IMR-90 (cell line): ENCODE results near the gene ANK2. TPM values are rescaled to one million over a fixed set of nuclear protein-coding genes. Genes with fewer than 3 reads are reported as not detected.

Experiments used
- ATAC-seq: fragments of 200-7000 bp; cut with Tn5 transposase; 2 replicates; pipeline ENCODE4 v1.9.1; 2020; ENCODE audit warnings: low read depth, mild to moderate bottlenecking, moderate library complexity
- BruUV-seq: library from RNA; stranded (reverse); fragments of 400-500 nt; replicated peaks from 2 replicates; lab custom pipeline; 2021; lab: Mats Ljungman, UMichigan
- CTCF ChIA-PET: fragments of 300-600 bp; formaldehyde crosslinking; extraction: SDS; loops from one replicate; lab custom pipeline; 2021; ENCODE audit warnings: antibody characterized with exemption; lab: Yijun Ruan, JAX
- POLR2A ChIA-PET: fragments of 300-600 bp; sonication (Branson Sonifier 250); formaldehyde crosslinking; loops from one replicate; lab custom pipeline; 2022; ENCODE audit warnings: antibody characterized with exemption; ENCODE audit not compliant: unreplicated experiment; lab: Charles Lee
- DNase-seq: peaks from one replicate; pipeline ENCODE4 v3.0.0; 2013
- H2AFZ ChIP-seq: replicated peaks from 2 replicates; pipeline ENCODE3; 2013; ENCODE audit warnings: low read length, mild to moderate bottlenecking; ENCODE audit not compliant: poor library complexity
- H2AK5ac ChIP-seq: 2 replicates; pipeline ENCODE4 v1.6.1; 2013; ENCODE audit warnings: low read depth, low read length, inconsistent platforms
- H2AK9ac ChIP-seq: replicated peaks from 2 replicates; pipeline ENCODE3; 2013; ENCODE audit warnings: mild to moderate bottlenecking, low read depth, low read length, moderate library complexity; ENCODE audit not compliant: poor library complexity
- H2BK120ac ChIP-seq: 2 replicates; pipeline ENCODE4 v1.6.1; 2013; ENCODE audit warnings: low read depth, low read length, inconsistent platforms
- H2BK15ac ChIP-seq: 3 replicates; pipeline ENCODE4 v1.6.1; 2013; ENCODE audit warnings: low read depth, low read length, inconsistent platforms
- H2BK20ac ChIP-seq: 2 replicates; pipeline ENCODE4 v1.6.1; 2013; ENCODE audit warnings: low read depth, mild to moderate bottlenecking, inconsistent platforms, low read length, moderate library complexity
- H2BK5ac ChIP-seq: 2 replicates; pipeline ENCODE4 v1.6.1; 2013; ENCODE audit warnings: mild to moderate bottlenecking, low read depth, low read length, inconsistent platforms; ENCODE audit not compliant: poor library complexity, severe bottlenecking
- H3K14ac ChIP-seq: replicated peaks from 2 replicates; pipeline ENCODE4 v1.6.1; 2013; ENCODE audit warnings: low read depth, low read length, inconsistent platforms
- H3K18ac ChIP-seq: 2 replicates; pipeline ENCODE4 v1.6.1; 2013; ENCODE audit warnings: low read depth, low read length, control low read depth
- H3K23ac ChIP-seq: 2 replicates; pipeline ENCODE4 v1.6.1; 2013; ENCODE audit warnings: low read depth, low read length, inconsistent platforms
- H3K27ac ChIP-seq: 2 replicates; pipeline ENCODE4 v1.5.1; 2013; ENCODE audit warnings: mild to moderate bottlenecking, control low read depth, low read length; ENCODE audit not compliant: insufficient read depth
- H3K27me3 ChIP-seq: 2 replicates; pipeline ENCODE4 v1.6.1; 2013; ENCODE audit warnings: low read length; ENCODE audit not compliant: control insufficient read depth, insufficient read depth
- H3K36me3 ChIP-seq: 2 replicates; pipeline ENCODE4 v1.6.1; 2013; ENCODE audit warnings: low read length, mixed read lengths; ENCODE audit not compliant: control insufficient read depth, insufficient read depth
- H3K4ac ChIP-seq: 2 replicates; pipeline ENCODE4 v1.6.1; 2013; ENCODE audit warnings: low read depth, low read length, inconsistent platforms
- H3K4me1 ChIP-seq: 2 replicates; pipeline ENCODE4 v1.6.1; 2013; ENCODE audit warnings: low read length, mixed read lengths; ENCODE audit not compliant: control insufficient read depth, insufficient read depth
- H3K4me2 ChIP-seq: 2 replicates; pipeline ENCODE4 v1.6.1; 2013; ENCODE audit warnings: low read depth, mild to moderate bottlenecking, control low read depth, low read length, moderate library complexity
- H3K4me3 ChIP-seq: 2 replicates; pipeline ENCODE4 v1.5.1; 2013; ENCODE audit warnings: low read depth, mild to moderate bottlenecking, control low read depth, low read length, moderate library complexity; ENCODE audit not compliant: insufficient read depth
- H3K56ac ChIP-seq: 2 replicates; pipeline ENCODE4 v1.6.1; 2013; ENCODE audit warnings: low read length, inconsistent platforms; ENCODE audit not compliant: insufficient read depth; ENCODE audit errors: extremely low read depth
- H3K79me1 ChIP-seq, 2 experiments: 2 replicates each; pipeline ENCODE4 v1.6.1; 2013; ENCODE audit warnings: low read length in 2 of 2, inconsistent platforms in 1 of 2, low read depth in 1 of 2
- H3K9ac ChIP-seq: 2 replicates; pipeline ENCODE4 v1.6.1; 2013; ENCODE audit warnings: low read depth, low read length, control low read depth
- H3K9me1 ChIP-seq: 2 replicates; pipeline ENCODE4 v1.6.1; 2013; ENCODE audit warnings: low read length, inconsistent platforms; ENCODE audit not compliant: insufficient read depth
- H3K9me3 ChIP-seq: 2 replicates; pipeline ENCODE4 v1.6.1; 2013; ENCODE audit warnings: low read length; ENCODE audit not compliant: control insufficient read depth, insufficient read depth
- H4K20me1 ChIP-seq: 2 replicates; pipeline ENCODE4 v1.6.1; 2013; ENCODE audit warnings: low read length, inconsistent platforms; ENCODE audit not compliant: insufficient read depth
- H4K5ac ChIP-seq: 2 replicates; pipeline ENCODE4 v1.6.1; 2013; ENCODE audit warnings: mild to moderate bottlenecking, low read depth, low read length, control low read depth
- H4K8ac ChIP-seq, 2 experiments: 2 replicates each; pipeline ENCODE4 v1.6.1; 2013; ENCODE audit warnings: low read depth in 2 of 2, low read length in 2 of 2, control low read depth in 1 of 2, inconsistent platforms in 1 of 2
- H4K91ac ChIP-seq: 2 replicates; pipeline ENCODE4 v1.6.1; 2013; ENCODE audit warnings: low read depth, low read length, inconsistent platforms; ENCODE audit not compliant: insufficient read depth
- FOS ChIP-seq: fragments of 150-350 bp; IDR thresholded peaks from 2 replicates; pipeline ENCODE4 v1.6.1; 2016; ENCODE audit warnings: low read depth, low read length
- MXI1 ChIP-seq: IDR thresholded peaks from 2 replicates; pipeline ENCODE4 v1.6.1; 2012; ENCODE audit warnings: low read depth, mild to moderate bottlenecking, low read length, moderate library complexity, borderline replicate concordance
- WGBS, 2 experiments: methylation state at CpG; one replicate each; pipeline versions ENCODE4 v1.1.5 to v1.1.7; 2013; ENCODE audit warnings: missing lambda C conversion rate in 2 of 2; ENCODE audit not compliant: insufficient read length in 1 of 2; ENCODE audit errors: extremely low coverage in 2 of 2; 5-methylcytosine and 5-hydroxymethylcytosine counted together
- dilution Hi-C: fragments of 300-500 bp; cut with HindIII; formaldehyde crosslinking; loops from one replicate; pipeline ENCODE4 v1.14.3; 2018; ENCODE audit warnings: low sequenced_read_pairs; ENCODE audit not compliant: unreplicated experiment
- in situ Hi-C: fragments of 300-500 bp; cut with MboI; formaldehyde crosslinking; loops from 3 replicates; pipeline ENCODE4 v1.14.3; 2019; ENCODE audit warnings: low sequenced_read_pairs, inconsistent platforms, mixed read lengths
- intact Hi-C: fragments of 100-400 bp; cut with micrococcal nuclease; formaldehyde crosslinking; loops from 2 replicates; pipeline ENCODE4 v1.10.0; 2022
- polyA plus RNA-seq, 3 experiments: library from polyadenylated mRNA; depleted of rRNA; stranded (reverse); fragments of >200 nt; gene quantifications; 2 replicates each; pipeline ENCODE4 v1.2.3, GENCODE V29; 2012; ENCODE audit warnings: low replicate concordance in 1 of 3
- total RNA-seq: library from RNA; depleted of rRNA; stranded (reverse); fragments of >200 nt; gene quantifications from 2 replicates; pipeline ENCODE4 v1.2.3, GENCODE V29; 2012

The ANK2 gene
- total and polyA plus RNA-seq, 2 of the 4 experiments (the other 2 are of a cell fraction) = 0.82 to 6.6 TPM

DNA sequence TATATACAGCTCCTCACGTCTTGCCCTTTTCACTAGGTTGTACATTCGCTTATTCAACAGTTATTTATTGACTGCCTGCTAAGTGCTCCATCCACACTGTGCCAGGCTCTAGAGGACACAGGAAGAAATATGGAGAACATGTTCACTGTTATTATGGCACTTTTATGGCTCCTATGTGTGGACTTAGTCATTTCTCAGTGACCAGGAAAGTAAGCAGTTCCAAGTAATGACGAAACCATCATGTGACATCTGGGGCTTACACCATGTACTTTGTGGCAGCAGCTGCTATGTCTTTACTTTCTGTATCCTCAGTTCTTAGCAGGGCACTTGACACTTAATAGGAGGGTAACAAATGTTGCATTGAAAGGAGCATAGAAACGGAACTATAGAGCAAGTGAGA, 278.0 kb downstream of the ANK2 start:
- intact Hi-C loops (no loop called here), dilution Hi-C loops (no loop called here), in situ Hi-C loops (no loop called here)
- Histone ChIP-seq H3K9me1 (no peaks in the 10 kb centered on the region), H4K5ac (no peak overlapping the region), H2AK5ac (no peak overlapping the region), H2AFZ (no peak overlapping the region), H3K23ac (no peak overlapping the region), H2BK120ac (no peak overlapping the region), H2BK20ac (no peak overlapping the region), H3K14ac (no peak overlapping the region), H3K27me3 (no peaks in the 10 kb centered on the region; the same call in 1 of the 2 replicates), H2BK5ac (no peak overlapping the region), H3K36me3 (no peaks in the 10 kb centered on the region), H3K18ac (no peak overlapping the region), H4K8ac (no peak overlapping the region), H2AK9ac (no peak overlapping the region), H3K4me3 (no peak overlapping the region), H3K9ac (no peak overlapping the region), H3K9me3 (no peaks in the 10 kb centered on the region), H3K4ac (no peak overlapping the region), H2BK15ac (no peak overlapping the region), H4K91ac (no peak overlapping the region), H3K27ac (no peak overlapping the region), H4K20me1 (no peaks in the 10 kb centered on the region), H3K79me1 (no peaks in the 10 kb centered on the region), H3K4me2 (no peak overlapping the region), H3K56ac (no peak overlapping the region), H3K4me1 (no peaks in the 10 kb centered on the region)
- DNase-seq (peak; percentile 19), ATAC-seq (no peak)
- no TSS peak for BruUV-seq
- TF ChIP-seq FOS (no peak), MXI1 (no peak)
- POLR2A ChIA-PET = no interaction called here
- CTCF ChIA-PET = no interaction called here
- WGBS, 2 experiments = 86% methylated on average over 1 of the region's 4 CpGs; no CpG with 5 or more reads in 1 of the 2 experiments
